Measurements from ENCODE around the gene OR4D10.
"Not testable (repeated sequence)": the region's sequence is repeated elsewhere in the genome, so short reads cannot be mapped to it uniquely, and the experiment has no call there.

Gene OR4D10

GRCh38 chr11:59473015-59473414, at the start of gene OR4D10:
Gene OR4D10, plus strand, starts transcription at chr11:59473315. Its CDS starts 4,115 bp downstream, at chr11:59477430.
- no peak for DNase-seq (ENCODE audit: low read depth)

DNA sequence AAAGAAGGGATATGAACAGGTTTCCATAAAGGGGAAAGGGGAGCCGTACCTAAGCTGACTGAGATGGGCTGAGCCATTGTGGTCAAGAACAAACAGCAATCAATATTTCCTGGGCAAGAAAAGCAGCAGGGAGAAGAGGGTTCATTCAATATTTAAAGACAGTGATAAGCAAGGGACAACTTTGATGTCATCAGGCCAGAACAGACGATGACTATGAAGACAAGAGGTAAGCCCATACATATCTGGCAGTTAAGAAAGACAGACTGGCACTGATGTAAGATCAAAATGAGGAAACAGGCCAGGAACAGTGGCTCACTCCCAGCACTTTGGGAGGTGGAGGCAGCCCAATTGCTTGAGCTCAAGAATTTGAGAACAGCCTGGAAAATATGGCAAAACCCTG, 49.3 kb upstream of the OR4D10 start:
- DNase-seq (ENCODE audit: low read depth): no peak

GRCh38 chr11:59425131-59425530, 48.0 kb upstream of the OR4D10 start:
- DNase-seq (ENCODE audit: low read depth): no peak

GRCh38 chr11:59426361-59427067, 46.6 kb upstream of the OR4D10 start, which contains the start of gene OR5A2:
Gene OR5A2, minus strand, starts transcription at chr11:59426413. Its CDS starts 3,460 bp downstream, at chr11:59422953.
- DNase-seq (ENCODE audit: low read depth): no peak

GRCh38 chr11:59427068-59427382, 46.1 kb upstream of the OR4D10 start:
- no peak for DNase-seq (ENCODE audit: low read depth)

DNA sequence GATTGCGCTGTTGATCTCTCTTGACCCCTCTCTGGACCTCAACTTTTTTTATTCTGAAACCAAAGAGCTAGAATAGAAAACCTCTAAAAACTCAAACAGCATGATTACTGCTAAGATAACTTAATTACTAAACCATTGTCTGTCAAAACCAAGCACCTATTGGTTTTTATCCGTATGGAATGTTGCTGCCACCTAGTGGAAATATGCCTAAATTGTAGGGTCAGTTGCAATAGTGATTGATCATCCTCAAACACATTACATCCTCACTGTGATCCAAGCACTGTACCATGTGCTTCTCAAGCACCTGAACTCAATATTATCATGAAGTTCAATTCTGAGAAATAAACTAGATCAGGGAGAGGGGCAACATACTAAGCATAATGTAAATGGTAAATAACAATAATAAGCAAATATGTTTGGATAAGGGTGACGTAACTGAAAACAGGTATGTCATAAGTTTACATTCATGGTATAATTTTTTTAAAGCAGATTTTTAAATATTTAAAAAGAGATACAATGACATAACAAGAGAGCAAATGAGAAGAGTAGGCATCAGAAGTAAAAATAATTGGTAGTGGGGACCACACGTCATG, 43.1 kb upstream of the OR4D10 start:
- peak; percentile 41 for DNase-seq (ENCODE audit: low read depth)

DNA sequence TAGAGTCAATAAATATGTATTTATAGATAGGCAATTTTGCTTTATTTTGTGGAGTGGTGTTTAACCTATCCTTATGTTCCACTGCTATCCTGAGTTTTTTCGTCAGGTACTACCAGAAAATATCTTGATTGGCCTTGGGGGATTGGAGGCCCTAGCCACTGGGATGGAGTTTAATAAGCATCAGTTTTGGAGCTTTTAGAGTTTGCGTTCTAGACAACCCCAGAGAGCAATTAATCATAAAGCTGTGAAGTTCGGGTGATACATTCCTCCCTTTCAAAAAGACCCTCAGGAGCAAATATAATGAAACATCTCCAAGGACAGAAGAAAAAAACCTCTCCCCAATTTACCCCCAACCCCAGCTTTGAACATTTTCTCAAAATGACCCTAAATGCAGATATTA, 36.9 kb upstream of the OR4D10 start, which contains the start of gene OR5A1:
OR5A1 (plus strand) TSS at position 301 of the 400 bp plus-strand sequence. CDS start 6,700 bp downstream, outside the sequence.
- no peak for DNase-seq (ENCODE audit: low read depth)

DNA sequence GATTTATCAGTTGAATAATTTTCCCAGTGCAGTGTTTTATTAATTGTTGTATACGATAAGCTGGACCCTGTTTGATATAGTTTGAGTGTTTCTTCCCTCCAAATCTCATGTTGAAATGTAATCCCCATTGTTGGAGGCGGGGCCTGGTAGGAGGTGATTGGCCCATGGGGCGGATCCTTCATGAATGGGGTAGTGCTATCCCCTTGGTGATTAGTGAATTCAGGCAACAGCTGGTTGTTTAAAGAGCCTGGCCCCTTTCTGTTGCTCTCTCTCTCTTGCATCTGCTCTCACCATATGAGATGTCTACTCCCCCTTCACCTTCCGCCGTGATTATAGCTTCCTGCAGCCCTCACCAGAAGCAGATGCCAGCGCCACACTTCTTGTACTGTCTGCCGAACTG, 35.3 kb upstream of the OR4D10 start:
- DNase-seq (ENCODE audit: low read depth): no peak

DNA sequence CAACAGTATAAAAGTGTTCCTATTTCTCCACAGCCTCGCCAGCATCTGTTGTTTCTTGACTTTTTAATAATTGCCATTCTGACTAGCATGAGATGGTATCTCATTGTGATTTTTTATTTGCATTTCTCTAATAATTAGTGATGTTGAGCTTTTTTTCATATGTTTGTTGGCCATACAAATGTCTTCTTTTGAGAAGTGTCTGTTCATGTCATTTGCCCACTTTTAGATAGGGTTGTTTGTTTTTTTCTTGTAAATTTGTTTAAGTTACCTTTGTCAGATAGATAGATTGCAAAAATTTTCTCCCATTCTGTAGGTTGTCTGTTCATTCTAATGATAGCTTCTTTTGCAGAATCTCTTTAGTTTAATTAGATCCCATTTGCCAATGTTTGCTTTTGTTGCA, 27.5 kb upstream of the OR4D10 start:
- DNase-seq (ENCODE audit: low read depth): not testable (repeated sequence)

DNA sequence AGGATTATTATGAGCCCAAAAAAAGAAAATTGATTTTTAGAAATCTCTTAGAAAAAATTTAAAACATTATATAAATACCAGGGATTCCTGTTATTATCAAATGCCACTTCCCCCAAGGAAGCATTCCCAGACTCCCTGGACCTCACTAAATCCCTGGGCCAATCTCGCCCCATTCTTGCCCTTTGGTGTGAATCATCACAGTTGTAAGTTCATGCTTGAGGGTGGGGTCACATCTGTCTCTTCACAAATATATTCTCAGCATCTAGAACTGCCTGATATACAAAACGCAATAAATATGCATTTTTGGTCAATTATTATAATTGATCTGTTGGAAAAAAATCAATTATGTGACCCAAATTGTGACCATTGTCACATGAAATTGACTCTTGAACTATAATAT, 24.6 kb upstream of the OR4D10 start:
- no peak for DNase-seq (ENCODE audit: low read depth)

DNA sequence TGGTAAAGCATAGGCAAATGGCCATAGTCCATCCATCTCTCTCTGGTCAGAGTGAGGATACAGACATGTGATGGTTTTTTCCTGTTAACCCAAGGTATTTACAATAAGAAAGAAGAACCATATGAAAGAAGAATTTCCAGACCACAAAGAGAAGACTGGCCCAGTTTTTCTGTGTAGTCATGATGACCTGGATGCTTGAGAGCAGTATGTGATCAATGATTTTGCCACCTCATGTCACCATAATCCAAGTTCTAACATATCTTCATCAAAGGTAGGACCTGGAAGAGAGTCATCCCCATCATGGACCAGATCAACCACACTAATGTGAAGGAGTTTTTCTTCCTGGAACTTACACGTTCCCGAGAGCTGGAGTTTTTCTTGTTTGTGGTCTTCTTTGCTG, 16.5 kb upstream of the OR4D10 start, which contains the start of gene OR4D6:
OR4D6 (plus strand) TSS at position 301 of the 400 bp plus-strand sequence; CDS start at position 301, 0 bp downstream.
- DNase-seq (ENCODE audit: low read depth): no peak

DNA sequence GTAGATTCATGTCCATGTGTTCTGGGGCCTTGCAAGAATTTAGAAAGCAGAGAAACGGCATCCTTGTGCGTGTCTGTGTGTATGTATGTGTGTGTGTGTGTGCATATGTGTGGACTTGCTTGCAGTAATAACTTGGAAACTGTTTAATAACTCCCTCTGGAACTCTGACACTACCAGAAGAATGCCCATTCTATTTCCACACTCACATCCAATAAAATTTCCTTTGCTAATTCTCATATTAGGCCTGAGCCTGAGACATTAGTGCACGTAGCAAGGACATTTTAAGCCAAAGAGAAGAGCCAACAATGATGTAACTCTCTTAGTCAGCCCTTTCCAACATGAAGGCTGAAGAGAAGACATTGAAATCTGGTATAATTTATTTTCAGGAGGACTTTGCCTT, 13.2 kb upstream of the OR4D10 start:
- DNase-seq (ENCODE audit: low read depth): no peak

DNA sequence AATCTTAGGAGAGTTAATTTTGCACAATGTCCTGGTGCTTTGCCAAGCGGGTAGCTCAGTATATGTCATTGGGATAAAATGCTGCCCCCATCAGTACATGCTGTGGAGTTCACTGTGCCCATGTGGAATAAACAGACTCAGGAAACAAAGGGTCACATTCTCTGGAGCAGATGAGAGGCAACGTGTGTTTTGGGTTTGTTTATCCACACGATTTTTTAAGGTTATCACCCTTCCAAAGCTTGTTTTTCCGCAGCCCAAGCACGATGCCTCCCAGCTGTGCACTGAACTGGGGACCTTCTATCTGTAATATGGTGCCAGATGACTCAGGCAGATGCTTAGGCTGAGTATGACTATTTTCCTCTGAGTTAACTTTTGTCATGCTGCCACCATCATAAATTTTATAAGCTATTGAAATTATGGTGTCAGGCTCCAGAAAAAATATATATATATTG, 9.9 kb upstream of the OR4D10 start:
- DNase-seq (ENCODE audit: low read depth): peak; percentile 4

DNA sequence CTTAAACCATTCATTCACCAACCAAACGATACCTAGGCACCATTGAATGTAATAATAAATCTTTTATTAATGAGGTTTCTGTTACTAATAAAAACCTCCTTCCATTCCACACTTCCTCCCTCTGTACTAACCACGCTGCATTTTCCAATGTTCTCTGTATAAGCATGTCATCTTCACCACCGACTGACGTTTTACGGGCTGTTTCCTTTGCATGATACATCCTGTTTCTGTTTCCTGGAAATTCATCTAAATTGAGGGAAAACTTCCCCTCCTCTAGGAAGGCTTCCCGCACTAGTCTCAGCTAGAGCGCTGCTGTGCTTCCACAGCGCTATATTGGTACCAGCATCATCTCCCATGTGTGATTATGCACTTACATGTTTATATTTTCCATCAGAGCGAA, 2.1 kb downstream of the OR4D10 start:
- no peak for DNase-seq (ENCODE audit: low read depth)

DNA sequence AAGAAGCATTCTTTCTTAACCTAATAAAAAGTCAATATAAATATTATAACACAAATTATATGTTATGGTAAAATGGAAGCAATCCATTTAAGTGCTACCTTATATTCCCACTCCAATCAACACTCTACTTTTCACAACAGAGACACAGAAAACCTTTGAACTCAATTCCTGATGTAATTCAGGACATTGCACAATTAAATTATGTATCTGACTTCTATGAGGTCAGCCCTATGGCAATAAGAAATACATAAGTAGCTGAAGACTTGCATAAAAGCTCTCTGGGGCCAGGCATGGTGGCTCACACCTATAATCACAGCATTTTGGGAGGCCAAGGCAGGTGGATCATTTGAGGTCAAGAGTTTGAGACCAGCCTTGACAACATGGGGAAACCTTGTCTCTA, 6.8 kb downstream of the OR4D10 start:
- DNase-seq (ENCODE audit: low read depth): no peak

GRCh38 chr11:59480359-59480758, 7.2 kb downstream of the OR4D10 start:
- no peak for DNase-seq (ENCODE audit: low read depth)

- DNase-seq (ENCODE audit: low read depth): no peak
These were observed 28.8 kb downstream of the OR4D10 start for GRCh38 chr11:59501931-59502330.

DNA sequence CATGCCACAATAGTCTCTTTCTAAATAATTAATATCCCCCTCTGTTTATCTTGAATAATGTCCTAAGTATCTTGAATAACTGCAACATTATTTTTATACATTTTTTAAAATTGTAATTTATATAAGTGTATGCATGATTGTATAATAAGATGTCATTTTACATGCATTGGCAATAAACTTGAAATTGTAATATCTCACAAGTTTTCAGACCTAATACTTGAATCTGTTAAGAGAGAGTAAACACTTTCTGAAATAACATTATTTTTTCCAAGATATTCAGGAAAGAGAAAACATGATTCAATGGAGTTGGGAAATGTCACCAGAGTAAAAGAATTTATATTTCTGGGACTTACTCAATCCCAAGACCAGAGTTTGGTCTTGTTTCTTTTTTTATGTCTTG, 30.2 kb downstream of the OR4D10 start, which contains the start of gene OR4D11:
OR4D11 (plus strand) TSS at position 301 of the 400 bp plus-strand sequence; CDS start at position 301, 0 bp downstream.
- DNase-seq (ENCODE audit: low read depth): no peak

GRCh38 chr11:59510941-59511589, 38.0 kb downstream of the OR4D10 start, which contains the start of gene OR4D9:
Gene OR4D9, plus strand, starts transcription at chr11:59511539. Its CDS starts 3,374 bp downstream, at chr11:59514913.
- DNase-seq (ENCODE audit: low read depth): no peak

DNA sequence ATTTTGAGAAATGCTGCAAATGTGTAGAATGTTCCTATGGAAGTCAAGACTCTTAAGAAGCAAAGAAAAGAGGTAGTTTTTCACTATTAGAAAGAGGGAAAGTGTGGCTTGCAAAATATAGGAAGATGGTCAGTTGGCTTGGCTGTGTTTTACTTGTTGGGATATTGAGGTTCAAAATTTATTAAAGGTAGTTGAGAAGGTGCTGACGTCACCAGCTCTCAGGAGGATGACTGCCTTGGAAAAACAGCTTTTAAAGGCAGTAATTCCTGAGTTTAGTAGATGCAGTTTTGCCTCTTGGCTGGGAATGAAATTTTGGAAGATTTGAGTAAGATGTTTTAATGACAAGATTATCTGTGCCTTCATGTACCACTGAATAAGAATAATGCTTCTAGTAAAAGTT, 38.6 kb downstream of the OR4D10 start:
- DNase-seq (ENCODE audit: low read depth): no peak

DNA sequence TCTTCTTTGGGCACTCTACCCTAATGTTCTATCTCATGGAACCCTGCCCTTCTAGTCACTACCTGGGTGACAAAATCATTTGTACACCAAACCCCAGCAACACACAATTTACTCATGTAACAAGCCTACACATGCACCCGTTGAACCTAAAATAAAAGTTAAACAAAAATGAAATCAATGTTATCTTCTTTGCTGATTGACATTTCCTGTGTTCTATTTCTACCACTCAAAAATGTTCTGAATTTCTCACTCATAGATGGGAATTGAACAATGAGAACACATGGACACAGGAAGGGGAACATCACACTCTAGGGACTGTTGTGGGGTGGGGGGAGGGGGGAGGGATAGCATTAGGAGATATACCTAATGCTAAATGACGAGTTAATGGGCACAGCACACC, 47.0 kb downstream of the OR4D10 start:
- DNase-seq (ENCODE audit: low read depth): not testable (repeated sequence)

GRCh38 chr11:59520741-59521140, 47.6 kb downstream of the OR4D10 start:
- no peak for DNase-seq (ENCODE audit: low read depth)

GRCh38 chr11:59523541-59523940, 50.4 kb downstream of the OR4D10 start:
- DNase-seq (ENCODE audit: low read depth): no peak
